K562 (cell line): ENCODE results near the gene GALNT18. TPM values are rescaled to one million over a fixed set of nuclear protein-coding genes. Genes with fewer than 3 reads are reported as not detected.

ENCODE experiments used
- ATAC-seq: fragments of 200-7000 bp; cut with Tn5 transposase; 3 replicates; pipeline ENCODE4 v1.9.1; 2020; ENCODE audit warnings: moderate library complexity
- BruUV-seq: library from RNA; stranded (reverse); fragments of 400-500 nt; replicated peaks from 2 replicates; lab custom pipeline; 2021; lab: Mats Ljungman, UMichigan
- CTCF ChIA-PET: fragments of 300-600 bp; formaldehyde crosslinking; extraction: SDS; loops from one replicate; lab custom pipeline; 2021; ENCODE audit warnings: low intra/inter-chr PET ratio; lab: Yijun Ruan, JAX
- POLR2A ChIA-PET: fragments of 300-600, 350-650 bp; sonication (Branson Sonifier 250); formaldehyde crosslinking; extraction: SDS; loops from one replicate; lab custom pipeline; 2021; ENCODE audit warnings: antibody characterized with exemption, inconsistent platforms; lab: Yijun Ruan, JAX
- DNase-seq, 4 experiments: peaks; one replicate each; pipeline versions ENCODE4 v3.0.0 to v3.0.0-alpha.2; 2011 to 2018; ENCODE audit warnings: low spot score in 3 of 4, mixed read lengths in 3 of 4; ENCODE audit errors: extremely low read depth in 1 of 4
- FAIRE-seq: peaks from 2 replicates; lab custom pipeline; 2011; peaks lifted over from hg19 to GRCh38; lab: Jason Lieb, UNC
- H2AFZ ChIP-seq: 2 replicates; pipeline ENCODE4 v1.6.0; 2011; ENCODE audit warnings: low read depth, low read length, control low read depth, inconsistent platforms
- H3K27ac ChIP-seq: fragments of 200-600 bp; 3 replicates; pipeline ENCODE4 v1.8.0; 2011; ENCODE audit warnings: low read depth, mild to moderate bottlenecking, control low read depth, inconsistent platforms, low read length, moderate library complexity, mixed read lengths; ENCODE audit errors: extremely low read depth
- H3K27me3 ChIP-seq, 2 experiments: fragments of 300-600 bp in 1 of 2; 2 replicates in 1 of 2; 3 replicates in 1 of 2; pipeline versions ENCODE4 v1.6.0 to v1.8.0; 2011; ENCODE audit warnings: inconsistent platforms in 2 of 2, low read length in 2 of 2, mild to moderate bottlenecking in 1 of 2, mixed read lengths in 1 of 2, moderate library complexity in 1 of 2; ENCODE audit not compliant: control insufficient read depth in 2 of 2, insufficient read depth in 2 of 2
- H3K36me3 ChIP-seq: fragments of 300-600 bp; 3 replicates; pipeline ENCODE4 v1.8.0; 2011; ENCODE audit warnings: mild to moderate bottlenecking, low read length, inconsistent platforms; ENCODE audit not compliant: control insufficient read depth, insufficient read depth
- H3K4me1 ChIP-seq, 2 experiments: fragments of 200-600 bp in 1 of 2; replicated peaks in 1 of 2; 2 replicates in 1 of 2; 3 replicates in 1 of 2; pipeline versions ENCODE4 v1.5.1 to v1.8.0; 2011; ENCODE audit warnings: inconsistent platforms in 2 of 2, low read length in 2 of 2, mild to moderate bottlenecking in 1 of 2, mixed read lengths in 1 of 2, moderate library complexity in 1 of 2; ENCODE audit not compliant: control insufficient read depth in 2 of 2, insufficient read depth in 2 of 2
- H3K4me2 ChIP-seq: 2 replicates; pipeline ENCODE4 v1.6.1; 2011; ENCODE audit warnings: low read length, control low read depth, inconsistent platforms, mixed read lengths; ENCODE audit not compliant: insufficient read depth
- H3K4me3 ChIP-seq: fragments of 200-600 bp; sonication (generic), shearing (Covaris generic); 2 replicates; pipeline ENCODE4 v1.5.1; 2016; ENCODE audit warnings: control low read depth, inconsistent platforms
- H3K79me2 ChIP-seq: fragments of 200-600 bp; 3 replicates; pipeline ENCODE4 v1.8.0; 2011; ENCODE audit warnings: low read length, inconsistent platforms; ENCODE audit not compliant: control insufficient read depth, insufficient read depth
- H3K9ac ChIP-seq, 2 experiments: 2 replicates each; pipeline versions ENCODE4 v1.6.0 to v1.6.1; 2011; ENCODE audit warnings: low read depth in 2 of 2, low read length in 2 of 2, control low read depth in 1 of 2, inconsistent platforms in 1 of 2, mild to moderate bottlenecking in 1 of 2, mixed read lengths in 1 of 2; ENCODE audit not compliant: insufficient read depth in 1 of 2
- H3K9me1 ChIP-seq: one replicate; pipeline ENCODE4 v1.6.0; 2011; ENCODE audit warnings: inconsistent platforms, mild to moderate bottlenecking, low read length, moderate library complexity; ENCODE audit not compliant: control insufficient read depth, insufficient read depth
- H3K9me3 ChIP-seq: replicated peaks from 2 replicates; pipeline ENCODE4 v1.5.1; 2011; ENCODE audit warnings: low read depth, low read length, inconsistent platforms; ENCODE audit not compliant: control insufficient read depth, insufficient read depth
- H4K20me1 ChIP-seq: replicated peaks from 2 replicates; pipeline ENCODE4 v1.6.1; 2011; ENCODE audit warnings: low read length, inconsistent platforms, mixed read lengths; ENCODE audit not compliant: control insufficient read depth, insufficient read depth
- ILK ChIP-seq: fragments of 450-650 bp; IDR thresholded peaks from 2 replicates; pipeline ENCODE4 v1.6.1; 2016; ENCODE audit warnings: missing genetic modification characterization, low read depth, mild to moderate bottlenecking, missing compliant biosample characterization, moderate library complexity, borderline replicate concordance
- IRF9 ChIP-seq: fragments of 450-650 bp; IDR thresholded peaks from 2 replicates; pipeline ENCODE4 v1.6.1; 2016; ENCODE audit warnings: missing biosample characterization, missing genetic modification characterization
- MAX ChIP-seq: sonication (generic); formaldehyde crosslinking; IDR thresholded peaks from 2 replicates; pipeline ENCODE4 v1.9.0; 2022; ENCODE audit warnings: mild to moderate bottlenecking, missing genetic modification reagents
- NKRF ChIP-seq: fragments of 450-650 bp; IDR thresholded peaks from 2 replicates; pipeline ENCODE4 v1.6.1; 2016; ENCODE audit warnings: borderline replicate concordance
- NR2C1 ChIP-seq, 2 experiments: fragments of 450-650 bp; IDR thresholded peaks; 2 replicates each; pipeline ENCODE4 v1.6.1; 2017; ENCODE audit warnings: mild to moderate bottlenecking in 2 of 2, antibody characterized with exemption in 1 of 2, inconsistent platforms in 1 of 2, missing compliant biosample characterization in 1 of 2, missing genetic modification characterization in 1 of 2
- PML ChIP-seq: IDR thresholded peaks from 2 replicates; pipeline ENCODE4 v1.6.1; 2012; ENCODE audit warnings: low read length, inconsistent platforms
- SNIP1 ChIP-seq: fragments of 450-650 bp; IDR thresholded peaks from 2 replicates; pipeline ENCODE4 v1.7.1; 2017; ENCODE audit warnings: low read depth, mild to moderate bottlenecking
- SRSF7 ChIP-seq: fragments of 200-400 bp; formaldehyde crosslinking; optimal IDR thresholded peaks from 2 replicates; pipeline ENCODE3; 2017; ENCODE audit warnings: mild to moderate bottlenecking, low read depth, low read length
- STAT5B ChIP-seq: fragments of 250-450 bp; sonication (Bioruptor Pico); IDR thresholded peaks from 2 replicates; pipeline ENCODE4 v1.8.0; 2021; ENCODE audit warnings: mild to moderate bottlenecking, inconsistent platforms
- TEAD1 ChIP-seq, 2 experiments: fragments of 450-650 bp in 1 of 2; sonication (generic) in 1 of 2; formaldehyde crosslinking; IDR thresholded peaks; 2 replicates each; pipeline versions ENCODE4 v1.4.0 to v1.8.0; 2020 to 2022; ENCODE audit warnings: mild to moderate bottlenecking in 2 of 2, missing genetic modification reagents in 1 of 2
- XRCC3 ChIP-seq: fragments of 450-650 bp; IDR thresholded peaks from 2 replicates; pipeline ENCODE4 v1.6.1; 2017; ENCODE audit warnings: mild to moderate bottlenecking, moderate library complexity
- ZFP1 ChIP-seq: fragments of 450-650 bp; formaldehyde crosslinking; IDR thresholded peaks from 2 replicates; pipeline ENCODE4 v1.4.0; 2020; ENCODE audit warnings: mild to moderate bottlenecking, mixed read lengths
- ZNF184 ChIP-seq: sonication (generic); formaldehyde crosslinking; IDR thresholded peaks from 2 replicates; pipeline ENCODE4 v1.5.0; 2020; ENCODE audit warnings: missing genetic modification reagents
- ZNF518B ChIP-seq: fragments of 250-450 bp; sonication (Bioruptor Pico); IDR thresholded peaks from 2 replicates; pipeline ENCODE4 v1.5.0; 2021; ENCODE audit warnings: mild to moderate bottlenecking, moderate library complexity
- WGBS: fragments of 100-300 bp; shearing (Covaris generic); methylation state at CpG from one replicate; pipeline ENCODE4 v1.1.6; 2016; ENCODE audit warnings: low coverage, mixed read lengths; ENCODE audit not compliant: insufficient coverage; ENCODE audit errors: missing lambda C conversion rate; 5-methylcytosine and 5-hydroxymethylcytosine counted together
- in situ Hi-C: fragments of 300-500 bp; cut with MboI; formaldehyde crosslinking; loops from 4 replicates; pipeline ENCODE4 v1.15.0; 2018; ENCODE audit warnings: inconsistent platforms, mixed read lengths
- intact Hi-C: fragments of 100-400 bp; cut with micrococcal nuclease; formaldehyde crosslinking; loops from 2 replicates; pipeline ENCODE4 v1.14.2; 2022
- polyA plus RNA-seq, 8 experiments: library from polyadenylated mRNA; depleted of rRNA in 4 of 8; stranded (reverse) in 5 of 8; unstranded in 3 of 8; fragments of >200 nt; fragmentation: Nextera tagmentation in 2 of 8; fragmentation: Illumina TruSeq in 1 of 8; extraction: Ambion mirVana in 2 of 8; extraction: Trizol in 1 of 8; gene quantifications; 2 replicates each; pipeline versions ENCODE4 v1.2.1 to v1.2.3, GENCODE V29; 2011 to 2014; ENCODE audit warnings: inconsistent platforms in 1 of 8, missing spikeins in 1 of 8
- total RNA-seq, 7 experiments: library from RNA; depleted of rRNA in 6 of 7; stranded (reverse); fragments of >200 nt in 6 of 7; fragmentation: Illumina TruSeq in 2 of 7; extraction: Trizol in 2 of 7; gene quantifications; 2 replicates each; pipeline versions ENCODE4 v1.2.1 to v1.2.3, GENCODE V29; 2011 to 2021; ENCODE audit warnings: low replicate concordance in 1 of 7

GALNT18 gene
- total and polyA plus RNA-seq, 9 of the 15 experiments (the other 6 are each of a cell fraction or from before 2014, with no cell fraction given), result not detected

- intact Hi-C loops, result no loop called here
- Histone ChIP-seq H3K36me3 (no peaks in the 10 kb centered on the region), H3K4me3 (no peak overlapping the region), H2AFZ (no peak overlapping the region), H3K4me1 (no peaks in the 10 kb centered on the region), H3K27me3 (peaks cover 0 to 21% of the 10 kb centered on the region in 2 experiments; a peak in 2 of 5 replicates), H3K9me3 (no peaks in the 10 kb centered on the region), H3K4me2 (no peak overlapping the region), H3K79me2 (no peaks in the 10 kb centered on the region), H3K9me1 (no peaks in the 10 kb centered on the region), H3K9ac (no peak overlapping the region), H3K27ac (no peak overlapping the region), H4K20me1 (peaks cover 9% of the 10 kb centered on the region; the same call in 1 of the 2 replicates)
- DNase-seq, result no peak
- CTCF ChIA-PET, result no interaction called here
- BruUV-seq, result no TSS peak
- no peak for ATAC-seq
- FAIRE-seq, result no peak
- in situ Hi-C loops, result no loop called here
- WGBS, result 0% methylated on average over 3 of the region's 3 CpGs
- POLR2A ChIA-PET, result interaction anchor here (0.6 kb wide), 1 partner anchor 27 kb away, joined by 3 read pairs; no protein-coding TSS in a partner anchor
- TF ChIP-seq STAT5B (CRISPR knock-in tag), result no peak
- no peak for TF ChIP-seq NR2C1 (IDR thresholded peaks at IDR 0.05)
- TF ChIP-seq NR2C1 (tag; IDR thresholded peaks at IDR 0.05), result no peak
- TF ChIP-seq IRF9 (tag), result no peak
- no peak for TF ChIP-seq SRSF7
- no peak for TF ChIP-seq SNIP1
- TF ChIP-seq TEAD1 (CRISPR knock-in tag; IDR thresholded peaks at IDR 0.05), result no peak
- TF ChIP-seq NKRF, result no peak
- TF ChIP-seq PML, result no peak
- no peak for TF ChIP-seq ILK (tag)
- no peak for TF ChIP-seq ZNF518B
- TF ChIP-seq ZFP1, result no peak
- TF ChIP-seq XRCC3, result no peak
- no peak for TF ChIP-seq ZNF184 (CRISPR knock-in tag)
- TF ChIP-seq MAX (CRISPR knock-in tag), result no peak
Observed at GRCh38 chr11:11486423-11486822, 135.4 kb downstream of the GALNT18 start.
